Astrocyte (in vitro differentiated cells and primary cell): ENCODE data around the gene C8A. TPM values are rescaled to one million over a fixed set of nuclear protein-coding genes. Genes with fewer than 3 reads are reported as not detected.

Experiments used
- DNase-seq: peaks from one replicate; pipeline ENCODE4 v3.0.0-alpha.2; 2010; ENCODE audit warnings: low read depth
- FAIRE-seq: peaks from 2 replicates; lab custom pipeline; 2011; peaks lifted over from hg19 to GRCh38; lab: Jason Lieb, UNC
- H2AFZ ChIP-seq: 2 replicates; pipeline ENCODE4 v1.6.0; 2012; ENCODE audit warnings: low read depth, low read length, inconsistent platforms
- H3K27ac ChIP-seq: 2 replicates; pipeline ENCODE4 v1.5.1; 2011; ENCODE audit warnings: low read depth, low read length, inconsistent platforms
- H3K27me3 ChIP-seq: 2 replicates; pipeline ENCODE4 v1.6.0; 2011; ENCODE audit warnings: low read length, inconsistent platforms; ENCODE audit not compliant: insufficient read depth
- H3K36me3 ChIP-seq: 2 replicates; pipeline ENCODE4 v1.5.1; 2011; ENCODE audit warnings: low read length, inconsistent platforms; ENCODE audit not compliant: insufficient read depth
- H3K4me1 ChIP-seq: 2 replicates; pipeline ENCODE4 v1.5.1; 2011; ENCODE audit warnings: low read length, inconsistent platforms; ENCODE audit not compliant: insufficient read depth
- H3K4me2 ChIP-seq: 2 replicates; pipeline ENCODE4 v1.6.0; 2012; ENCODE audit warnings: low read length, inconsistent platforms
- H3K4me3 ChIP-seq: 2 replicates; pipeline ENCODE4 v1.5.1; 2011; ENCODE audit warnings: low read depth, mild to moderate bottlenecking, low read length, inconsistent platforms; ENCODE audit not compliant: insufficient read depth
- H3K79me2 ChIP-seq: 2 replicates; pipeline ENCODE4 v1.6.0; 2012; ENCODE audit warnings: mild to moderate bottlenecking, low read length, inconsistent platforms; ENCODE audit not compliant: insufficient read depth
- H3K9ac ChIP-seq: 2 replicates; pipeline ENCODE4 v1.6.0; 2012; ENCODE audit warnings: mild to moderate bottlenecking, low read length, inconsistent platforms
- H3K9me3 ChIP-seq: 2 replicates; pipeline ENCODE4 v1.5.1; 2012; ENCODE audit warnings: low read depth, mild to moderate bottlenecking, low read length, inconsistent platforms; ENCODE audit not compliant: insufficient read depth
- H4K20me1 ChIP-seq: 2 replicates; pipeline ENCODE4 v1.6.0; 2012; ENCODE audit warnings: low read length, inconsistent platforms; ENCODE audit not compliant: insufficient read depth
- H3K27ac Mint-ChIP-seq: one replicate; pipeline ENCODE4 v1.8.0; 2021; ENCODE audit warnings: mild to moderate bottlenecking, mixed read lengths; ENCODE audit not compliant: unreplicated experiment
- H3K27me3 Mint-ChIP-seq: one replicate; pipeline ENCODE4 v1.8.0; 2021; ENCODE audit warnings: low read depth, mixed read lengths; ENCODE audit not compliant: unreplicated experiment
- H3K36me3 Mint-ChIP-seq: one replicate; pipeline ENCODE4 v1.8.0; 2021; ENCODE audit warnings: low read depth, mixed read lengths; ENCODE audit not compliant: unreplicated experiment
- H3K4me1 Mint-ChIP-seq: one replicate; pipeline ENCODE4 v1.8.0; 2021; ENCODE audit warnings: low read depth, mixed read lengths; ENCODE audit not compliant: unreplicated experiment
- H3K4me3 Mint-ChIP-seq: one replicate; pipeline ENCODE4 v1.8.0; 2021; ENCODE audit warnings: mild to moderate bottlenecking, moderate library complexity, mixed read lengths; ENCODE audit not compliant: unreplicated experiment
- H3K9me3 Mint-ChIP-seq: one replicate; pipeline ENCODE4 v1.8.0; 2021; ENCODE audit warnings: mild to moderate bottlenecking, mixed read lengths; ENCODE audit not compliant: unreplicated experiment
- CTCF ChIP-seq: IDR thresholded peaks from 2 replicates; pipeline ENCODE4 v1.5.1; 2011; ENCODE audit warnings: low read depth, mild to moderate bottlenecking, inconsistent platforms, low read length, moderate library complexity; ENCODE audit not compliant: insufficient read depth
- EZH2 ChIP-seq: IDR thresholded peaks from 2 replicates; pipeline ENCODE4 v1.6.1; 2012; ENCODE audit warnings: mild to moderate bottlenecking, low read length, inconsistent platforms; ENCODE audit not compliant: insufficient read depth
- total RNA-seq: library from RNA; stranded (reverse); gene quantifications from 2 replicates; pipeline ENCODE4 v1.2.1, GENCODE V29; 2021

Gene C8A
- total RNA-seq, 1 donor from 2014 or later = not detected

GRCh38 chr1:56873213-56873612, 18.6 kb downstream of the C8A start:
- Histone ChIP-seq H3K4me2 (no peak overlapping the region), H3K27ac (no peak overlapping the region), H3K4me1 (no peaks in the 10 kb centered on the region), H3K4me3 (no peak overlapping the region), H2AFZ (no peak overlapping the region), H3K9ac (no peak overlapping the region), H3K9me3 (no peaks in the 10 kb centered on the region), H3K27me3 (no peaks in the 10 kb centered on the region), H3K36me3 (no peaks in the 10 kb centered on the region), H4K20me1 (no peaks in the 10 kb centered on the region), H3K79me2 (no peaks in the 10 kb centered on the region)
- no peak for FAIRE-seq
- Mint-ChIP-seq H3K27ac (no peak overlapping the region), H3K4me1 (peaks cover 5% of the 10 kb centered on the region), H3K9me3 (no peaks in the 10 kb centered on the region), H3K4me3 (no peak overlapping the region), H3K27me3 (peaks cover 15% of the 10 kb centered on the region), H3K36me3 (no peaks in the 10 kb centered on the region)
- DNase-seq = no peak
- TF ChIP-seq EZH2 = no peak
- no peak for TF ChIP-seq CTCF

DNA sequence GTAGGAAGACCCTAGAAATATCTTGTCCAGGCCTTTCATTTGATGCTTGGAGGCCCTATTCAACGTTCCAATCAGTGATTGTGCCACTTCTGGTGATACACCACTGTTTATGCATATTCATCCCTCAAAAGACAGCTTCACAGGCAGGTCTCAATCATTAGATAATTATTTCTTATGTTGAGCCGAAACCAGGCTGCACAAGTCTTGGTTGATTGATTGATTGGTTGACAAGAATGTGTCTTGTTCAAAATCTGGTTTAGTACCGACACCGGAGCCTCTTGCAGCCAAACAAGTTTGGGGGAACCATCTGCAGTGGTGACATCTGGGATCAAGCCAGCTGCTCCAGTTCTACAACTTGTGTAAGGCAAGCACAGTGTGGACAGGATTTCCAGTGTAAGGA, 20.1 kb downstream of the C8A start:
- H3K27me3 Mint-ChIP-seq = peaks cover 15% of the 10 kb centered on the region
- H3K9me3 Mint-ChIP-seq = no peaks in the 10 kb centered on the region
- TF ChIP-seq CTCF (no peak), EZH2 (no peak)
- Histone ChIP-seq H2AFZ (no peak overlapping the region), H3K9ac (no peak overlapping the region), H3K27me3 (no peaks in the 10 kb centered on the region), H3K4me1 (no peaks in the 10 kb centered on the region), H3K9me3 (no peaks in the 10 kb centered on the region), H3K4me3 (no peak overlapping the region), H3K4me2 (no peak overlapping the region), H3K36me3 (no peaks in the 10 kb centered on the region), H3K27ac (no peak overlapping the region), H4K20me1 (no peaks in the 10 kb centered on the region), H3K79me2 (no peaks in the 10 kb centered on the region)
- H3K4me1 Mint-ChIP-seq = peaks cover 5% of the 10 kb centered on the region
- no peak for FAIRE-seq
- DNase-seq = no peak
- no peak overlapping the region for H3K4me3 Mint-ChIP-seq
- H3K27ac Mint-ChIP-seq = no peak overlapping the region
- no peaks in the 10 kb centered on the region for H3K36me3 Mint-ChIP-seq

DNA sequence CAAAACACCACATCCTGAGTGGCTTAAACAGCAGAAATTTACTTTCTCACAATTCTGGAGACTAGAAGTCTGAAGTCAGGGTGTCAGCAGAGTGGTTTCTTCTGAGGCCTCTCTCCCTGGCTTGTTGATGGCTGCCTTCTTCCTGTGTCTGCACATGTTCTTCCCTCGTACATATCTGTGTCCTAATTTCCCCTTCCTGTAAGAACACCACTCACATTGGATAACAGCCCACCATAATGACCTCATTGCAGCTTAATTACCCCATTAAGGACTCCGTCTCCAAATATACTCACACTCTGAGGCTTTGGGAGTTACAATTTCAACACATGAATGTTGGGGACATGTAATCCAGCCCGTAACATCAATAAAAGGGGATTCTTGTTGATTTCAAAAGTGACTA, 23.4 kb downstream of the C8A start:
- H3K4me1 ChIP-seq = no peaks in the 10 kb centered on the region
- Mint-ChIP-seq H3K9me3 (no peaks in the 10 kb centered on the region), H3K27me3 (peaks cover 14% of the 10 kb centered on the region), H3K36me3 (no peaks in the 10 kb centered on the region), H3K27ac (no peak overlapping the region), H3K4me1 (no peaks in the 10 kb centered on the region), H3K4me3 (no peak overlapping the region)
- FAIRE-seq = no peak
- no peaks in the 10 kb centered on the region for H4K20me1 ChIP-seq
- no peak for TF ChIP-seq EZH2
- no peak for TF ChIP-seq CTCF
- no peaks in the 10 kb centered on the region for H3K79me2 ChIP-seq
- H3K4me3 ChIP-seq = no peak overlapping the region
- H3K4me2 ChIP-seq = no peak overlapping the region
- H3K9ac ChIP-seq = no peak overlapping the region
- no peaks in the 10 kb centered on the region for H3K27me3 ChIP-seq
- no peak overlapping the region for H2AFZ ChIP-seq
- no peaks in the 10 kb centered on the region for H3K36me3 ChIP-seq
- H3K9me3 ChIP-seq = no peaks in the 10 kb centered on the region
- no peak overlapping the region for H3K27ac ChIP-seq
- DNase-seq = no peak
